Thyroid gland (tissue), 4 donors: ENCODE data around the gene WSB2.
A peak's percentile ranks its signal among the peaks of the same experiment; 100 is the strongest.

Source experiments
- POLR2A ChIP-seq, 2 donors: fragments of 450-650 bp; IDR thresholded peaks; one replicate each; pipeline ENCODE4 v1.6.1; 2017; ENCODE audit warnings: antibody characterized with exemption in 2 of 2, mild to moderate bottlenecking in 2 of 2, moderate library complexity in 1 of 2
- TF ChIP-seq, protein P1 (sequence below), 6 experiments: fragments of 200-600 bp in 3 of 6; fragments of 450-650 bp in 3 of 6; sonication (generic) in 3 of 6; IDR thresholded peaks; one replicate each; pipeline ENCODE4 v1.5.1; 2016 to 2019; ENCODE audit warnings: antibody characterized with exemption in 6 of 6, mild to moderate bottlenecking in 2 of 6, inconsistent platforms in 1 of 6, moderate library complexity in 1 of 6

DNA sequence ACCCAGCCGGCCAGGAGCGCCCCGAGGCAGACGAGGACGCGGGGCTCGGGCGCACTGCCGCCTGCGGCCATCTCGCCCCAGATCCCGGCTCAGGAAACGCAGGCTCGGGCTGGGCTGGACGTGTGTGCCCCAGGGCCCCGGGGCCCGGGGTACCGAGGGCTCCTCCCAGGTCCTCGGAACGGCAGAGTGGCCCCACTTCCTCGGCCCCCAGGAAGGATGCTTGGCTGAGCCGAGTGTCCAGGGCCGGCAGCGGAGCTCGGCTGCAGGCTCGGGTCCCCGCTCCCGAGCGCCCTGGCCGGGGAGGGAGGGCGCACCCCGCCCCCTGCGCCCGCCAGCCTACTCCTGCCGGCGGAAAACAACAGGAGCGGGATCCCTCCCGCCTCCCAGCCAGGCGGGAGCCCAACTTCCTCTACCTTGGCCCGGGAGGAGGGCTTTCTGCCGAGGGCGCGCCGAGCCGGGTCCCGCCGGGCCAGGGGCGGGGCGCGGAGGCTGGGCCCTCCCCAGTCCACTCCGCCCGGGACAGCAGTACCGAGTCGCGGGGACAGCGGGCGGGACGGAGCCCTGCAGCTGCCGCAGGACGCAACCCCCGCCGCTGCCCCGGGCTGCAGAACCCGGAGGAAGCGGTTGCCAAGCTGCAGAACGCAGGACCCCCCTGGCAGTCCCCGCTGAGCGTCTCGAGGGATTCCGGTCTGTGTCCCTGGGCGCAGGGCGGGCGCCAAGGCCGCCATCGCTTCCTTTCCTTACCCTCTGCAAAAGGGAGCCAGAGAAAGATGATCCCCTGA is 42.8 kb upstream of the WSB2 start, which contains the start of gene VSIG10:
- TF ChIP-seq, protein P1, sequence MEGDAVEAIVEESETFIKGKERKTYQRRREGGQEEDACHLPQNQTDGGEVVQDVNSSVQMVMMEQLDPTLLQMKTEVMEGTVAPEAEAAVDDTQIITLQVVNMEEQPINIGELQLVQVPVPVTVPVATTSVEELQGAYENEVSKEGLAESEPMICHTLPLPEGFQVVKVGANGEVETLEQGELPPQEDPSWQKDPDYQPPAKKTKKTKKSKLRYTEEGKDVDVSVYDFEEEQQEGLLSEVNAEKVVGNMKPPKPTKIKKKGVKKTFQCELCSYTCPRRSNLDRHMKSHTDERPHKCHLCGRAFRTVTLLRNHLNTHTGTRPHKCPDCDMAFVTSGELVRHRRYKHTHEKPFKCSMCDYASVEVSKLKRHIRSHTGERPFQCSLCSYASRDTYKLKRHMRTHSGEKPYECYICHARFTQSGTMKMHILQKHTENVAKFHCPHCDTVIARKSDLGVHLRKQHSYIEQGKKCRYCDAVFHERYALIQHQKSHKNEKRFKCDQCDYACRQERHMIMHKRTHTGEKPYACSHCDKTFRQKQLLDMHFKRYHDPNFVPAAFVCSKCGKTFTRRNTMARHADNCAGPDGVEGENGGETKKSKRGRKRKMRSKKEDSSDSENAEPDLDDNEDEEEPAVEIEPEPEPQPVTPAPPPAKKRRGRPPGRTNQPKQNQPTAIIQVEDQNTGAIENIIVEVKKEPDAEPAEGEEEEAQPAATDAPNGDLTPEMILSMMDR (IDR thresholded peaks at IDR 0.05), result no peak
- TF ChIP-seq POLR2A (IDR thresholded peaks at IDR 0.05), result peak; percentile 67 to 98
